GM13976 (cell line): ENCODE data around the gene FASN.

Source experiments
- DNase-seq: peaks from one replicate; pipeline ENCODE4 v3.0.0; 2012; ENCODE audit warnings: low spot score
- CTCF ChIP-seq: IDR thresholded peaks from 2 replicates; pipeline ENCODE4 v1.5.1; 2012; ENCODE audit warnings: borderline replicate concordance, mild to moderate bottlenecking; ENCODE audit not compliant: insufficient read depth; ENCODE audit errors: extremely low read depth, missing control alignments, control extremely low read depth
- in situ Hi-C: fragments of 300-500 bp; cut with MboI; formaldehyde crosslinking; loops from one replicate; pipeline ENCODE4 v1.12.0; 2022; ENCODE audit warnings: low sequenced_read_pairs, mixed read lengths, inconsistent platforms; ENCODE audit not compliant: unreplicated experiment

The FASN gene

GRCh38 chr17:82076018-82076784 lies 21.8 kb downstream of the FASN start:
- in situ Hi-C loops, result no loop called here
- DNase-seq, result no peak
- TF ChIP-seq CTCF, result no peak

GRCh38 chr17:82073446-82073845 lies 24.6 kb downstream of the FASN start:
- no peak for DNase-seq
- TF ChIP-seq CTCF, result no peak
- in situ Hi-C loops, result no loop called here

GRCh38 chr17:82072827-82073226 lies 25.2 kb downstream of the FASN start:
- no peak for TF ChIP-seq CTCF
- no peak for DNase-seq
- in situ Hi-C loops, result no loop called here

GRCh38 chr17:82070611-82071010 lies 27.4 kb downstream of the FASN start:
- in situ Hi-C loops, result no loop called here
- TF ChIP-seq CTCF, result no peak
- DNase-seq, result no peak

- DNase-seq, result peak; percentile 95
- no peak for TF ChIP-seq CTCF
- in situ Hi-C loops, result no loop called here
Observed at GRCh38 chr17:82065638-82066303, 32.3 kb downstream of the FASN start, which contains the start of gene DUS1L. Gene DUS1L, minus strand, starts transcription at chr17:82065804. Its CDS starts 745 bp downstream, at chr17:82065059.

- no peak for DNase-seq
Observed at GRCh38 chr17:82065193-82065637, 32.8 kb downstream of the FASN start.

More at GRCh38 chr17:82065193-82065637, 32.8 kb downstream of the FASN start:
- in situ Hi-C loops, result no loop called here
- no peak for TF ChIP-seq CTCF
